Measurements from ENCODE around the gene FLVCR2. TPM values are rescaled to one million over a fixed set of nuclear protein-coding genes. Genes with fewer than 3 reads are reported as not detected.
A peak's percentile ranks its signal among the peaks of the same experiment; 100 is the strongest.

Gene FLVCR2
- total RNA-seq, 1 experiment from 2014 or later, result 6.6 TPM

DNA sequence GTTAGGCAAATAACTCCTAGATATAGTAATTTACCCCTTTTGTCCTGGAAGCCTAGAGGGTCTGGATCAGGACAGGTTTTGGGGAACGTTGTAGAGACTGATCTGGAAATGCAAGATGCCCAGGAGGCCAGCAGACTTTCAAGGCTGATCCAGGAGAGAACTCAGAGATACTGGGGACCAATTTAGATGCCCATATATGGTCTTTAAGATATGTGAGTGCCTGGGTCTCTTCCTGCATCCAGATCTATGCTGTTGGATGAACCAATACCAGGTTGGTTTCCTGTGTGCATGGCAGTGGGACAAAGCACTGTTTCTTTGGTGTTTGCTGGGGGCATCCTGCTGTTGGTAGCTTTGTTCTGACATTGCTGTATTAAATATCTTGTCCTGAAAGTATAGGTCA lies 76.8 kb downstream of the FLVCR2 start:
- ChIA-PET CTCF (interaction anchor here (0.5 to 8.1 kb wide), 7 partner anchors 10 to 415 kb away, joined by 3 to 198 read pairs (median 6); partner anchors contain the start of gene FLVCR2), POLR2A (no interaction called here)
- no peak for ATAC-seq
- Mint-ChIP-seq H3K9me3 (no peaks in the 10 kb centered on the region), H3K4me3 (no peak overlapping the region), H3K4me1 (peaks cover 8% of the 10 kb centered on the region), H3K36me3 (peaks cover 40% of the 10 kb centered on the region), H3K27ac (no peak overlapping the region), H3K27me3 (ENCODE audit: low read depth) (no peaks in the 10 kb centered on the region)
- TF ChIP-seq, protein P1, sequence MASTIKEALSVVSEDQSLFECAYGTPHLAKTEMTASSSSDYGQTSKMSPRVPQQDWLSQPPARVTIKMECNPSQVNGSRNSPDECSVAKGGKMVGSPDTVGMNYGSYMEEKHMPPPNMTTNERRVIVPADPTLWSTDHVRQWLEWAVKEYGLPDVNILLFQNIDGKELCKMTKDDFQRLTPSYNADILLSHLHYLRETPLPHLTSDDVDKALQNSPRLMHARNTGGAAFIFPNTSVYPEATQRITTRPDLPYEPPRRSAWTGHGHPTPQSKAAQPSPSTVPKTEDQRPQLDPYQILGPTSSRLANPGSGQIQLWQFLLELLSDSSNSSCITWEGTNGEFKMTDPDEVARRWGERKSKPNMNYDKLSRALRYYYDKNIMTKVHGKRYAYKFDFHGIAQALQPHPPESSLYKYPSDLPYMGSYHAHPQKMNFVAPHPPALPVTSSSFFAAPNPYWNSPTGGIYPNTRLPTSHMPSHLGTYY (CRISPR knock-in tag; IDR thresholded peaks at IDR 0.05), result no peak
- no peak for TF ChIP-seq TEAD1 (CRISPR knock-in tag; IDR thresholded peaks at IDR 0.05)
- TF ChIP-seq, protein P2, sequence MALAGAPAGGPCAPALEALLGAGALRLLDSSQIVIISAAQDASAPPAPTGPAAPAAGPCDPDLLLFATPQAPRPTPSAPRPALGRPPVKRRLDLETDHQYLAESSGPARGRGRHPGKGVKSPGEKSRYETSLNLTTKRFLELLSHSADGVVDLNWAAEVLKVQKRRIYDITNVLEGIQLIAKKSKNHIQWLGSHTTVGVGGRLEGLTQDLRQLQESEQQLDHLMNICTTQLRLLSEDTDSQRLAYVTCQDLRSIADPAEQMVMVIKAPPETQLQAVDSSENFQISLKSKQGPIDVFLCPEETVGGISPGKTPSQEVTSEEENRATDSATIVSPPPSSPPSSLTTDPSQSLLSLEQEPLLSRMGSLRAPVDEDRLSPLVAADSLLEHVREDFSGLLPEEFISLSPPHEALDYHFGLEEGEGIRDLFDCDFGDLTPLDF (CRISPR knock-in tag; IDR thresholded peaks at IDR 0.05), result no peak
- DNase-seq (ENCODE audit: low spot score), result no peak

GRCh38 chr14:75657331-75657730 lies 78.9 kb downstream of the FLVCR2 start:
- CTCF ChIA-PET, result interaction anchor here (0.7 to 8.1 kb wide), 3 partner anchors 80 to 200 kb away, joined by 3 to 198 read pairs (median 5); partner anchors contain the start of gene FLVCR2
- POLR2A ChIA-PET, result interaction anchor here (0.7 kb wide), 1 partner anchor 80 kb away, joined by 5 read pairs; no protein-coding TSS in a partner anchor
- Mint-ChIP-seq H3K27ac (no peak overlapping the region), H3K4me1 (peaks cover 12% of the 10 kb centered on the region), H3K9me3 (no peaks in the 10 kb centered on the region), H3K27me3 (ENCODE audit: low read depth) (no peaks in the 10 kb centered on the region), H3K4me3 (no peak overlapping the region), H3K36me3 (peaks cover 19% of the 10 kb centered on the region)
- DNase-seq (ENCODE audit: low spot score), result no peak
- no peak for TF ChIP-seq NFE2L1 (CRISPR knock-in tag; IDR thresholded peaks at IDR 0.05)
- no peak for TF ChIP-seq ZNF423 (CRISPR knock-in tag; IDR thresholded peaks at IDR 0.05)
- TF ChIP-seq, protein P3, sequence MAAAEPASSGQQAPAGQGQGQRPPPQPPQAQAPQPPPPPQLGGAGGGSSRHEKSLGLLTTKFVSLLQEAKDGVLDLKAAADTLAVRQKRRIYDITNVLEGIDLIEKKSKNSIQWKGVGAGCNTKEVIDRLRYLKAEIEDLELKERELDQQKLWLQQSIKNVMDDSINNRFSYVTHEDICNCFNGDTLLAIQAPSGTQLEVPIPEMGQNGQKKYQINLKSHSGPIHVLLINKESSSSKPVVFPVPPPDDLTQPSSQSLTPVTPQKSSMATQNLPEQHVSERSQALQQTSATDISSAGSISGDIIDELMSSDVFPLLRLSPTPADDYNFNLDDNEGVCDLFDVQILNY (CRISPR knock-in tag; IDR thresholded peaks at IDR 0.05), result no peak
- no peak for TF ChIP-seq ZNF121 (CRISPR knock-in tag; IDR thresholded peaks at IDR 0.05)
- TF ChIP-seq ETV6 (CRISPR knock-in tag; IDR thresholded peaks at IDR 0.05), result no peak
- TF ChIP-seq AR (CRISPR knock-in tag; IDR thresholded peaks at IDR 0.05), result no peak
- no peak for ATAC-seq

GRCh38 chr14:75658957-75659356 lies 80.5 kb downstream of the FLVCR2 start:
- peaks cover 10% of the 10 kb centered on the region for H3K36me3 Mint-ChIP-seq
- peaks cover 17% of the 10 kb centered on the region for H3K4me1 Mint-ChIP-seq
- ChIA-PET CTCF (interaction anchor here (2.9 kb wide), 1 partner anchor 80 kb away, joined by 55 read pairs; the partner anchor contains the start of gene FLVCR2), POLR2A (no interaction called here)
- no peak for ATAC-seq
- DNase-seq (ENCODE audit: low spot score), result no peak
- no peaks in the 10 kb centered on the region for H3K9me3 Mint-ChIP-seq
- H3K4me3 Mint-ChIP-seq, result no peak overlapping the region
- no peaks in the 10 kb centered on the region for H3K27me3 Mint-ChIP-seq (ENCODE audit: low read depth)
- peak overlapping the region; percentile 26; the same call in 1 of the 2 replicates for H3K27ac Mint-ChIP-seq
- TF ChIP-seq GRHL2 (CRISPR knock-in tag; IDR thresholded peaks at IDR 0.05; ENCODE audit: insufficient replicate concordance, severe bottlenecking), result no peak
- no peak for TF ChIP-seq IRF2 (CRISPR knock-in tag; IDR thresholded peaks at IDR 0.05; ENCODE audit: borderline replicate concordance, low read depth)
- TF ChIP-seq NR1H2 (CRISPR knock-in tag; IDR thresholded peaks at IDR 0.05), result no peak
- no peak for TF ChIP-seq ZNF671 (CRISPR knock-in tag; IDR thresholded peaks at IDR 0.05)
- TF ChIP-seq PRDM15 (CRISPR knock-in tag; IDR thresholded peaks at IDR 0.05), result no peak
- no peak for TF ChIP-seq RELA (CRISPR knock-in tag; IDR thresholded peaks at IDR 0.05; ENCODE audit: borderline replicate concordance)
- no peak for TF ChIP-seq ZNF219 (CRISPR knock-in tag; IDR thresholded peaks at IDR 0.05; ENCODE audit: borderline replicate concordance)
- TF ChIP-seq, protein P4, sequence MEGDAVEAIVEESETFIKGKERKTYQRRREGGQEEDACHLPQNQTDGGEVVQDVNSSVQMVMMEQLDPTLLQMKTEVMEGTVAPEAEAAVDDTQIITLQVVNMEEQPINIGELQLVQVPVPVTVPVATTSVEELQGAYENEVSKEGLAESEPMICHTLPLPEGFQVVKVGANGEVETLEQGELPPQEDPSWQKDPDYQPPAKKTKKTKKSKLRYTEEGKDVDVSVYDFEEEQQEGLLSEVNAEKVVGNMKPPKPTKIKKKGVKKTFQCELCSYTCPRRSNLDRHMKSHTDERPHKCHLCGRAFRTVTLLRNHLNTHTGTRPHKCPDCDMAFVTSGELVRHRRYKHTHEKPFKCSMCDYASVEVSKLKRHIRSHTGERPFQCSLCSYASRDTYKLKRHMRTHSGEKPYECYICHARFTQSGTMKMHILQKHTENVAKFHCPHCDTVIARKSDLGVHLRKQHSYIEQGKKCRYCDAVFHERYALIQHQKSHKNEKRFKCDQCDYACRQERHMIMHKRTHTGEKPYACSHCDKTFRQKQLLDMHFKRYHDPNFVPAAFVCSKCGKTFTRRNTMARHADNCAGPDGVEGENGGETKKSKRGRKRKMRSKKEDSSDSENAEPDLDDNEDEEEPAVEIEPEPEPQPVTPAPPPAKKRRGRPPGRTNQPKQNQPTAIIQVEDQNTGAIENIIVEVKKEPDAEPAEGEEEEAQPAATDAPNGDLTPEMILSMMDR (IDR thresholded peaks at IDR 0.05), result no peak
- TF ChIP-seq, protein P5, sequence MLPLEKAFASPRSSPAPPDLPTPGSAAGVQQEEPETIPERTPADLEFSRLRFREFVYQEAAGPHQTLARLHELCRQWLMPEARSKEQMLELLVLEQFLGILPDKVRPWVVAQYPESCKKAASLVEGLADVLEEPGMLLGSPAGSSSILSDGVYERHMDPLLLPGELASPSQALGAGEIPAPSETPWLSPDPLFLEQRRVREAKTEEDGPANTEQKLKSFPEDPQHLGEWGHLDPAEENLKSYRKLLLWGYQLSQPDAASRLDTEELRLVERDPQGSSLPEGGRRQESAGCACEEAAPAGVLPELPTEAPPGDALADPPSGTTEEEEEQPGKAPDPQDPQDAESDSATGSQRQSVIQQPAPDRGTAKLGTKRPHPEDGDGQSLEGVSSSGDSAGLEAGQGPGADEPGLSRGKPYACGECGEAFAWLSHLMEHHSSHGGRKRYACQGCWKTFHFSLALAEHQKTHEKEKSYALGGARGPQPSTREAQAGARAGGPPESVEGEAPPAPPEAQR (CRISPR knock-in tag; IDR thresholded peaks at IDR 0.05), result no peak
- no peak for TF ChIP-seq GABPB1 (CRISPR knock-in tag; IDR thresholded peaks at IDR 0.05)
- TF ChIP-seq TCF7 (CRISPR knock-in tag; IDR thresholded peaks at IDR 0.05; ENCODE audit: low read depth), result no peak
